H1 (cell line): ENCODE measurements around the gene TMEM255B. TPM values are rescaled to one million over a fixed set of nuclear protein-coding genes. Genes with fewer than 3 reads are reported as not detected.

ENCODE experiments used
- CEBPB ChIP-seq: IDR thresholded peaks from 2 replicates; pipeline ENCODE4 v1.6.1; 2012; ENCODE audit warnings: low read depth, low read length
- CREB1 ChIP-seq: IDR thresholded peaks from 2 replicates; pipeline ENCODE4 v1.6.1; 2012; ENCODE audit warnings: inconsistent platforms
- NRF1 ChIP-seq: IDR thresholded peaks from 2 replicates; pipeline ENCODE4 v1.6.1; 2011; ENCODE audit warnings: mild to moderate bottlenecking, low read depth, low read length, improper control_type of control experiment
- POLR2A ChIP-seq, 2 experiments: IDR thresholded peaks; 1 replicate in 1 of 2; 2 replicates in 1 of 2; pipeline ENCODE4 v1.6.1; 2011; ENCODE audit warnings: low read depth in 2 of 2, low read length in 2 of 2, mild to moderate bottlenecking in 2 of 2; ENCODE audit errors: control extremely low read depth in 1 of 2
- RNF2 ChIP-seq: fragments of 200-900, 300-1000 bp; sonication (generic); IDR thresholded peaks from 2 replicates; pipeline ENCODE4 v1.7.1; 2016; ENCODE audit warnings: borderline replicate concordance, low read depth, mild to moderate bottlenecking, antibody characterized with exemption, low read length; ENCODE audit not compliant: poor library complexity, severe bottlenecking; ENCODE audit errors: missing control alignments
- SIRT6 ChIP-seq: IDR thresholded peaks from one replicate; pipeline ENCODE4 v1.7.1; 2012; ENCODE audit warnings: low read length, inconsistent platforms
- SP1 ChIP-seq: IDR thresholded peaks from 2 replicates; pipeline ENCODE4 v1.6.1; 2011; ENCODE audit warnings: low read depth, low read length
- SP4 ChIP-seq: IDR thresholded peaks from 2 replicates; pipeline ENCODE4 v1.6.1; 2012; ENCODE audit warnings: low read length, inconsistent platforms
- polyA plus RNA-seq, 7 experiments: library from polyadenylated mRNA; depleted of rRNA in 3 of 7; stranded (reverse) in 5 of 7; unstranded in 2 of 7; fragments of >200 nt in 5 of 7; fragments of 200-250 nt in 2 of 7; gene quantifications; 1 replicate in 5 of 7; 2 replicates in 1 of 7; 4 replicates in 1 of 7; pipeline versions ENCODE4 v1.2.1 to v1.2.3, GENCODE V29; 2011 to 2013; ENCODE audit warnings: missing spikeins in 2 of 7, mixed read lengths in 2 of 7
- total RNA-seq: library from RNA; stranded (reverse); fragmentation: NEBNext Ultra II Directional; extraction: Animal tissue kit (Norgen Biotek cat#: 25700); gene quantifications from 2 replicates; pipeline ENCODE4 v1.2.1, GENCODE V29; 2021
- TF ChIP-seq, protein P1 (sequence below): fragments of 300-600 bp; sonication (generic); IDR thresholded peaks from 2 replicates; pipeline ENCODE4 v1.7.1; 2012; ENCODE audit warnings: low read length, moderate library complexity, mild to moderate bottlenecking, inconsistent platforms; ENCODE audit not compliant: insufficient replicate concordance

The TMEM255B gene
- total and polyA plus RNA-seq, 2 of the 8 experiments (the other 6 are each of a cell fraction or from before 2014, with no cell fraction given) = 3.4 to 4.4 TPM

DNA sequence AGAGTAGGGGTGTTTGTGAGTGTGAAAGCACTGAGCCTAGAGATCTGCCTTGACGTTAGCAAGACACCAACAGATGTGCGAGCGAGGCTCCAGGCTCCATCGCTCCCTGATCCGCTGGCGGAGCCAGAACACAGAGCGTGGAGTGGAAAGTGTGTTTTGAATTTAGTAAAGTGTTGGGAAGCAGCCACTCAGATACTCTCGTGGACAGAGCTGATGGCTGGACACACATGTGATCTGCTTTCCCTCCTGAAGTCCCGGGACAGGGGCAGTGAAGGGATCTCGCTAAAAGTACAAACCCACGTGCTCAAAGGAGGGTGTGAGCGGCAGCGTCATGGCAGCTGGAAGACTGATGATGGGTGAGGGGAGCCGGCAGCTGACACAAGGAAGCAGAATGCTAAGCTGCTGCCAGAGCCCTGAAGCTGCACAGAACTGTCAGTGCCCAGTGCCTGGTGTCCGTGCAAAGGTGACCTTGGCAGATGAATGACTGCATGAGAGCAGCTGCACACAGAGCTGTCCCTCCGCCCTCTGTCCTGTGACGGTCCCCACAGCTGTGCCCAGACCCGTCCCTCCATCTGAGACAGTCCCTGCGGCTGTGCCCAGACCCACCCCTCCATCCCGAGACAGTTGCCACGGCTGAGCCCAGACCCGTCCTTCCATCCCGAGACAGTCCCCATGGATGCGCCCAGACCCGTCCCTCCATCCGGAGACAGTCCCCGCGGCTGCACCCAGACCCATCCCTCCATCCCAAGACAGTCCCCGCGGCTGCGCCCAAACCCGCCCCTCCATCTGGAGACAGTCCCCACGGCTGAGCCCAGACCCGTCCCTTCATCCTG, 29.6 kb upstream of the TMEM255B start (continued):
- TF ChIP-seq, protein P1, sequence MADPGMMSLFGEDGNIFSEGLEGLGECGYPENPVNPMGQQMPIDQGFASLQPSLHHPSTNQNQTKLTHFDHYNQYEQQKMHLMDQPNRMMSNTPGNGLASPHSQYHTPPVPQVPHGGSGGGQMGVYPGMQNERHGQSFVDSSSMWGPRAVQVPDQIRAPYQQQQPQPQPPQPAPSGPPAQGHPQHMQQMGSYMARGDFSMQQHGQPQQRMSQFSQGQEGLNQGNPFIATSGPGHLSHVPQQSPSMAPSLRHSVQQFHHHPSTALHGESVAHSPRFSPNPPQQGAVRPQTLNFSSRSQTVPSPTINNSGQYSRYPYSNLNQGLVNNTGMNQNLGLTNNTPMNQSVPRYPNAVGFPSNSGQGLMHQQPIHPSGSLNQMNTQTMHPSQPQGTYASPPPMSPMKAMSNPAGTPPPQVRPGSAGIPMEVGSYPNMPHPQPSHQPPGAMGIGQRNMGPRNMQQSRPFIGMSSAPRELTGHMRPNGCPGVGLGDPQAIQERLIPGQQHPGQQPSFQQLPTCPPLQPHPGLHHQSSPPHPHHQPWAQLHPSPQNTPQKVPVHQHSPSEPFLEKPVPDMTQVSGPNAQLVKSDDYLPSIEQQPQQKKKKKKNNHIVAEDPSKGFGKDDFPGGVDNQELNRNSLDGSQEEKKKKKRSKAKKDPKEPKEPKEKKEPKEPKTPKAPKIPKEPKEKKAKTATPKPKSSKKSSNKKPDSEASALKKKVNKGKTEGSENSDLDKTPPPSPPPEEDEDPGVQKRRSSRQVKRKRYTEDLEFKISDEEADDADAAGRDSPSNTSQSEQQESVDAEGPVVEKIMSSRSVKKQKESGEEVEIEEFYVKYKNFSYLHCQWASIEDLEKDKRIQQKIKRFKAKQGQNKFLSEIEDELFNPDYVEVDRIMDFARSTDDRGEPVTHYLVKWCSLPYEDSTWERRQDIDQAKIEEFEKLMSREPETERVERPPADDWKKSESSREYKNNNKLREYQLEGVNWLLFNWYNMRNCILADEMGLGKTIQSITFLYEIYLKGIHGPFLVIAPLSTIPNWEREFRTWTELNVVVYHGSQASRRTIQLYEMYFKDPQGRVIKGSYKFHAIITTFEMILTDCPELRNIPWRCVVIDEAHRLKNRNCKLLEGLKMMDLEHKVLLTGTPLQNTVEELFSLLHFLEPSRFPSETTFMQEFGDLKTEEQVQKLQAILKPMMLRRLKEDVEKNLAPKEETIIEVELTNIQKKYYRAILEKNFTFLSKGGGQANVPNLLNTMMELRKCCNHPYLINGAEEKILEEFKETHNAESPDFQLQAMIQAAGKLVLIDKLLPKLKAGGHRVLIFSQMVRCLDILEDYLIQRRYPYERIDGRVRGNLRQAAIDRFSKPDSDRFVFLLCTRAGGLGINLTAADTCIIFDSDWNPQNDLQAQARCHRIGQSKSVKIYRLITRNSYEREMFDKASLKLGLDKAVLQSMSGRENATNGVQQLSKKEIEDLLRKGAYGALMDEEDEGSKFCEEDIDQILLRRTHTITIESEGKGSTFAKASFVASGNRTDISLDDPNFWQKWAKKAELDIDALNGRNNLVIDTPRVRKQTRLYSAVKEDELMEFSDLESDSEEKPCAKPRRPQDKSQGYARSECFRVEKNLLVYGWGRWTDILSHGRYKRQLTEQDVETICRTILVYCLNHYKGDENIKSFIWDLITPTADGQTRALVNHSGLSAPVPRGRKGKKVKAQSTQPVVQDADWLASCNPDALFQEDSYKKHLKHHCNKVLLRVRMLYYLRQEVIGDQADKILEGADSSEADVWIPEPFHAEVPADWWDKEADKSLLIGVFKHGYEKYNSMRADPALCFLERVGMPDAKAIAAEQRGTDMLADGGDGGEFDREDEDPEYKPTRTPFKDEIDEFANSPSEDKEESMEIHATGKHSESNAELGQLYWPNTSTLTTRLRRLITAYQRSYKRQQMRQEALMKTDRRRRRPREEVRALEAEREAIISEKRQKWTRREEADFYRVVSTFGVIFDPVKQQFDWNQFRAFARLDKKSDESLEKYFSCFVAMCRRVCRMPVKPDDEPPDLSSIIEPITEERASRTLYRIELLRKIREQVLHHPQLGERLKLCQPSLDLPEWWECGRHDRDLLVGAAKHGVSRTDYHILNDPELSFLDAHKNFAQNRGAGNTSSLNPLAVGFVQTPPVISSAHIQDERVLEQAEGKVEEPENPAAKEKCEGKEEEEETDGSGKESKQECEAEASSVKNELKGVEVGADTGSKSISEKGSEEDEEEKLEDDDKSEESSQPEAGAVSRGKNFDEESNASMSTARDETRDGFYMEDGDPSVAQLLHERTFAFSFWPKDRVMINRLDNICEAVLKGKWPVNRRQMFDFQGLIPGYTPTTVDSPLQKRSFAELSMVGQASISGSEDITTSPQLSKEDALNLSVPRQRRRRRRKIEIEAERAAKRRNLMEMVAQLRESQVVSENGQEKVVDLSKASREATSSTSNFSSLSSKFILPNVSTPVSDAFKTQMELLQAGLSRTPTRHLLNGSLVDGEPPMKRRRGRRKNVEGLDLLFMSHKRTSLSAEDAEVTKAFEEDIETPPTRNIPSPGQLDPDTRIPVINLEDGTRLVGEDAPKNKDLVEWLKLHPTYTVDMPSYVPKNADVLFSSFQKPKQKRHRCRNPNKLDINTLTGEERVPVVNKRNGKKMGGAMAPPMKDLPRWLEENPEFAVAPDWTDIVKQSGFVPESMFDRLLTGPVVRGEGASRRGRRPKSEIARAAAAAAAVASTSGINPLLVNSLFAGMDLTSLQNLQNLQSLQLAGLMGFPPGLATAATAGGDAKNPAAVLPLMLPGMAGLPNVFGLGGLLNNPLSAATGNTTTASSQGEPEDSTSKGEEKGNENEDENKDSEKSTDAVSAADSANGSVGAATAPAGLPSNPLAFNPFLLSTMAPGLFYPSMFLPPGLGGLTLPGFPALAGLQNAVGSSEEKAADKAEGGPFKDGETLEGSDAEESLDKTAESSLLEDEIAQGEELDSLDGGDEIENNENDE = no peak
- TF ChIP-seq NRF1 (no peak), CEBPB (no peak), SIRT6 (no peak), SP4 (no peak), POLR2A (IDR thresholded peaks at IDR 0.05; ENCODE audit: control extremely low read depth in 1 of 2, low read depth in 2 of 2, low read length in 2 of 2) (no peak), CREB1 (no peak), RNF2 (no peak), SP1 (no peak)
